CD4-positive, alpha-beta memory T cell (primary cell): ENCODE results near the gene ACTG2. TPM values are rescaled to one million over a fixed set of nuclear protein-coding genes. Genes with fewer than 3 reads are reported as not detected.

Experiments
- CTCF ChIA-PET: fragments of 350-600 bp; sonication (Branson Sonifier 250); formaldehyde crosslinking; loops from one replicate; lab custom pipeline; 2021; ENCODE audit warnings: inconsistent platforms; ENCODE audit not compliant: partially characterized antibody; lab: Charles Lee
- POLR2A ChIA-PET: fragments of 350-600 bp; sonication (Branson Sonifier 250); formaldehyde crosslinking; loops from one replicate; lab custom pipeline; 2021; ENCODE audit not compliant: partially characterized antibody; lab: Charles Lee
- DNase-seq, 5 donors: peaks; one replicate each; pipeline versions ENCODE4 v3.0.0 to v3.0.0-alpha.2; 2020 to 2022; ENCODE audit warnings: mixed read lengths in 1 of 5
- H3K27ac ChIP-seq: one replicate; pipeline ENCODE4 v1.7.0; 2013; ENCODE audit warnings: low read depth, low read length
- H3K27me3 ChIP-seq: 2 replicates; pipeline ENCODE4 v1.7.0; 2013; ENCODE audit warnings: mild to moderate bottlenecking, low read length, moderate library complexity; ENCODE audit not compliant: insufficient read depth
- H3K36me3 ChIP-seq: 2 replicates; pipeline ENCODE4 v1.7.0; 2013; ENCODE audit warnings: mild to moderate bottlenecking, low read length, moderate library complexity; ENCODE audit not compliant: insufficient read depth
- H3K4me1 ChIP-seq: 2 replicates; pipeline ENCODE4 v1.7.0; 2013; ENCODE audit warnings: mild to moderate bottlenecking, low read length, moderate library complexity; ENCODE audit not compliant: insufficient read depth
- H3K4me3 ChIP-seq, 2 donors: one replicate each; pipeline ENCODE4 v1.7.0; 2013; ENCODE audit warnings: low read length in 2 of 2, mild to moderate bottlenecking in 1 of 2
- H3K9me3 ChIP-seq, 2 donors: one replicate each; pipeline ENCODE4 v1.7.0; 2013; ENCODE audit warnings: low read length in 2 of 2, control low read depth in 1 of 2; ENCODE audit not compliant: control insufficient read depth in 1 of 2
- H3K27ac Mint-ChIP-seq, 7 donors: one replicate each; pipeline ENCODE4 v1.8.0; 2020 to 2021; ENCODE audit warnings: mixed read lengths in 7 of 7, mild to moderate bottlenecking in 6 of 7, inconsistent platforms in 3 of 7, moderate library complexity in 3 of 7
- H3K27me3 Mint-ChIP-seq, 2 donors: one replicate each; pipeline ENCODE4 v1.8.0; 2020 to 2021; ENCODE audit warnings: mixed read lengths in 2 of 2
- H3K36me3 Mint-ChIP-seq, 2 donors: one replicate each; pipeline ENCODE4 v1.8.0; 2020 to 2021; ENCODE audit warnings: mixed read lengths in 2 of 2, inconsistent platforms in 1 of 2, mild to moderate bottlenecking in 1 of 2
- H3K4me1 Mint-ChIP-seq, 4 donors: one replicate each; pipeline ENCODE4 v1.8.0; 2020 to 2021; ENCODE audit warnings: mixed read lengths in 4 of 4, mild to moderate bottlenecking in 1 of 4
- H3K4me3 Mint-ChIP-seq, 8 donors: one replicate each; pipeline ENCODE4 v1.8.0; 2020 to 2021; ENCODE audit warnings: mixed read lengths in 8 of 8, mild to moderate bottlenecking in 7 of 8, moderate library complexity in 6 of 8, inconsistent platforms in 3 of 8
- H3K9me3 Mint-ChIP-seq, 8 donors: one replicate each; pipeline ENCODE4 v1.8.0; 2020 to 2021; ENCODE audit warnings: mixed read lengths in 8 of 8, mild to moderate bottlenecking in 5 of 8, inconsistent platforms in 3 of 8, moderate library complexity in 1 of 8
- intact Hi-C: fragments of 100-400 bp; cut with micrococcal nuclease; formaldehyde crosslinking; loops from one replicate; pipeline ENCODE4 v1.15.1; 2023
- polyA plus RNA-seq, 2 donors: library from polyadenylated mRNA; unstranded; fragments of 300-500 nt; fragmentation: Illumina TruSeq; gene quantifications; one replicate each; pipeline ENCODE4 v1.2.3, GENCODE V29; 2021
- total RNA-seq, 2 experiments: library from RNA; stranded (reverse); gene quantifications; one replicate each; pipeline ENCODE4 v1.2.3, GENCODE V29; 2021

The ACTG2 gene
- total and polyA plus RNA-seq, 4 experiments from 2014 or later: not detected

DNA sequence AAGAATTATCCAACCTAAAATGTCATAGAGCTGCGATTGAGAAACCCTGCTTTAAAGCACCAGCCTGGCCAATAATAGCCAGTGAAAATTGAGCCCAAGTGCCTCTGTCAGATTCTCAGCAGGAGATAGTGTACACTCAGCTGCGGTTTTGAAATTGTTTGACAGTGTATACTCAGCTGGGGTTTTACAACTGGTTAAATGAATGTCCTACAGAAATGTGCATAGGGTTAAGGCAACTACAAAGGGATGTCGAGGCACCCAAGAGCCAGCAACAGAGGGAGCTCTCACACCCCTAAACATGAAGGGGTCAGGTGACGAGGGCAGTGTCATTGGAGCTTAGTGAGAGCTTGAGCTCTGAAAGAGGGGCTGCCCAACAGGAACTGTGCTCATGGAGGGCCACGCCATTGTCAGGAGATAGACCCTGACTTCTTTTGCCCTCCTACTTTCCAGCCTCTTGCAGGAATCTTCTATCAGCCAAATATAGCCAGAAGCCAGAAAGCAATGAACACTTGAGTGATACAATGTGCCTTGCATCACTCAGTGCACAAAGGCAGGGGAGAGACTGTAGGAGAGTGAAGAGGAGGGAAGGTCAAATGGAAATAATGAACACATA lies 15.1 kb downstream of the ACTG2 start:
- Histone ChIP-seq H3K36me3 (no peaks in the 10 kb centered on the region), H3K4me3 (no peak overlapping the region), H3K27ac (no peak overlapping the region), H3K9me3 (no peaks in the 10 kb centered on the region), H3K27me3 (no peaks in the 10 kb centered on the region), H3K4me1 (no peaks in the 10 kb centered on the region)
- ChIA-PET POLR2A (interaction anchor here (0.9 to 2.4 kb wide), 2 partner anchors 80 to 271 kb away, joined by 3 to 13 read pairs; partner anchors contain the start of gene MOB1A), CTCF (interaction anchor here (0.9 to 5.4 kb wide), 19 partner anchors 8 to 262 kb away, joined by 3 to 71 read pairs (median 5); partner anchors contain the start of gene BOLA3)
- intact Hi-C loops: loop anchor here (1.0 kb wide), 3 partner anchors 79 to 239 kb away; partner anchors contain the start of gene BOLA3
- Mint-ChIP-seq H3K27me3 (no peaks in the 10 kb centered on the region), H3K4me1 (peaks cover 0 to 2% (median 0%) of the 10 kb centered on the region in 4 donors), H3K27ac (peak overlapping the region in 2 of 7 donors; percentile 62 to 72), H3K4me3 (no peak overlapping the region), H3K36me3 (no peaks in the 10 kb centered on the region), H3K9me3 (peaks cover 0 to 2% (median 0%) of the 10 kb centered on the region in 8 donors)
- DNase-seq: peak in 4 of 5 donors; percentile 52 to 54 (median 53)

DNA sequence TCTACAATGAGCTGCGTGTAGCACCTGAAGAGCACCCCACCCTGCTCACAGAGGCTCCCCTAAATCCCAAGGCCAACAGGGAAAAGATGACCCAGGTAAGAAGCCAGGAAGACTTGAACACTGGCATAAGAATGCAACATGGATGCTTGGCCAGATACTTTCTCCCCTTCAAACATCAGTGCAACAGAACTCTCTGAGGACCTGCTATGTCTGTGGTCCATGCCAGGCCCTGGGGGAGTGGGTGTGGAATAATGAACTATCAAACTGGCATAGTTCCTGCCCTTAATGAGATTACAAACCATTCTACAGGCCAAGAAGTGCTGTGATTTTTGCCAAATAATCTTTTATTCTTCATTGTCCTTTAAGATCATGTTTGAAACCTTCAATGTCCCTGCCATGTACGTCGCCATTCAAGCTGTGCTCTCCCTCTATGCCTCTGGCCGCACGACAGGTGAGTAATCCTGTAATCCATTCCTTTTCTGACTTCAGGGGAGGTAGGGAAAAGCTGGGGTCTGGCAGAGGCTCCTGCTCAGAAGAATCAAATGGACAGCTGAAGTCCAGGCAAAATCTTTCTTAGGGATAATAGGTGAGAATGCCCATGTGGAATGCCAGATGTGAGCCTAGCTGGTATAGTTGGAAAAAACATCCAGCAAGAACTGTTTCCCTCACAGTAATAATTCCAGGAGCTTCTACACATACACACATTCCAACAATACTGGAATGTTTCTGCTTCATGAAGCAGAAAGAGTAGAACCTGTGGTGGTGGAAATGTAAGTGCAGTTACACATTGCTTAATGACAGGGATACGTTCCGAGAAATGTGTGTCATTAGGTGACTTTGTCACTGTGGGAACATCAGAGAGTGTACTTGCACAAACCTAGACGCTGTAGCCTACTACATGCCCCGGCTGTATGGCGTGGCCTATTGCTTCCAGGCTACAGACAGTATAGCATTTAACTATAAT lies 16.2 kb downstream of the ACTG2 start:
- no peaks in the 10 kb centered on the region for H3K9me3 ChIP-seq
- H3K36me3 Mint-ChIP-seq: no peaks in the 10 kb centered on the region
- H3K4me3 Mint-ChIP-seq: no peak overlapping the region
- H3K27ac Mint-ChIP-seq: no peak overlapping the region
- H3K9me3 Mint-ChIP-seq: peaks cover 0 to 2% (median 0%) of the 10 kb centered on the region in 8 donors
- ChIA-PET CTCF (interaction anchor here (0.6 to 5.4 kb wide), 12 partner anchors 16 to 242 kb away, joined by 3 to 71 read pairs (median 5); partner anchors contain the start of gene BOLA3), POLR2A (interaction anchor here (2.4 kb wide), 1 partner anchor 78 kb away, joined by 13 read pairs; no protein-coding TSS in a partner anchor)
- H3K27ac ChIP-seq: no peak overlapping the region
- no peaks in the 10 kb centered on the region for H3K27me3 Mint-ChIP-seq
- no peak for DNase-seq
- H3K4me1 ChIP-seq: no peaks in the 10 kb centered on the region
- no peak overlapping the region for H3K4me3 ChIP-seq
- H3K4me1 Mint-ChIP-seq: peaks cover 0 to 2% (median 0%) of the 10 kb centered on the region in 4 donors
- H3K36me3 ChIP-seq: no peaks in the 10 kb centered on the region
- no peaks in the 10 kb centered on the region for H3K27me3 ChIP-seq
- intact Hi-C loops: loop anchor here (1.0 kb wide), 3 partner anchors 78 to 238 kb away; partner anchors contain the start of gene BOLA3

GRCh38 chr2:73910873-73911547 lies 18.2 kb downstream of the ACTG2 start:
- H3K36me3 ChIP-seq: no peaks in the 10 kb centered on the region
- no peaks in the 10 kb centered on the region for H3K27me3 ChIP-seq
- Mint-ChIP-seq H3K9me3 (peaks cover 0 to 2% (median 0%) of the 10 kb centered on the region in 8 donors), H3K4me1 (peaks cover 0 to 2% (median 0%) of the 10 kb centered on the region in 4 donors), H3K36me3 (no peaks in the 10 kb centered on the region), H3K27ac (no peak overlapping the region), H3K4me3 (no peak overlapping the region), H3K27me3 (no peaks in the 10 kb centered on the region)
- H3K4me3 ChIP-seq: no peak overlapping the region
- no peaks in the 10 kb centered on the region for H3K9me3 ChIP-seq
- intact Hi-C loops: no loop called here
- no peaks in the 10 kb centered on the region for H3K4me1 ChIP-seq
- POLR2A ChIA-PET: no interaction called here
- no peak for DNase-seq
- H3K27ac ChIP-seq: no peak overlapping the region
- CTCF ChIA-PET: interaction anchor here (1.0 to 5.4 kb wide), 5 partner anchors 10 to 86 kb away, joined by 3 to 71 read pairs (median 4); no protein-coding TSS in a partner anchor

DNA sequence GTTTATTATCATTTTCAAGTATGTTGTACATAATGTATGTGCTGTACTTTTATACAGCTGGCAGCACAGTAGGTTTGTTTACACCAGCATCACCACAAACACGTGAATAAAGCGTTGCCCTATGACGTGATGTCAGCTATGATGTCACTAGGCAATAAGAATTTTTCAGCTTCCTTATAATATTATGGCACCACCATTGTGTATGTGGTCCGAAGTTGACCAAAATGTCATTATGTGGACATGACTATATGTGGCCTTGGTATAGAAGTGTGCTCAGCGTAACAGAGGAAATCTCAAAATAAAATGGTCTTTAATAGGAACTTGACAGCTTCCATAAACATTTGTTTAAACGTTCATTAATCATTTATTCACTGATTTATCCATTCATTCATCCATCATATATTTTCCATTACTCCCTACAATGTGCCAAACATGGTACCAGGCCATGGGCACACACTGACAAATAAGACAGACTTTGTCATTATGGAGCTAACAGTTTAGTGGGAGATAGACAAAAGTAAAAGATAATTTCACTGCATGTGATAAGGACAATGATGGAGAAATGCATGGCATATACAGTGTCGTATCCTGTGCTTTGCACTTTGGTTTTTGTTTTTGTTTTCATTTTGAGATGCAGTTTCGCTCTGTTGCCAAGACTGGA lies 18.9 kb downstream of the ACTG2 start:
- intact Hi-C loops: no loop called here
- Histone ChIP-seq H3K4me1 (no peaks in the 10 kb centered on the region), H3K27ac (no peak overlapping the region), H3K36me3 (no peaks in the 10 kb centered on the region), H3K27me3 (no peaks in the 10 kb centered on the region), H3K9me3 (no peaks in the 10 kb centered on the region), H3K4me3 (no peak overlapping the region)
- H3K9me3 Mint-ChIP-seq: peaks cover 0 to 2% (median 0%) of the 10 kb centered on the region in 8 donors
- ChIA-PET POLR2A (no interaction called here), CTCF (interaction anchor here (1.2 to 5.4 kb wide), 2 partner anchors 9 to 76 kb away, joined by 3 to 71 read pairs; no protein-coding TSS in a partner anchor)
- no peak overlapping the region for H3K27ac Mint-ChIP-seq
- no peak for DNase-seq
- H3K4me3 Mint-ChIP-seq: no peak overlapping the region
- H3K27me3 Mint-ChIP-seq: no peaks in the 10 kb centered on the region
- H3K36me3 Mint-ChIP-seq: no peaks in the 10 kb centered on the region
- peaks cover 0 to 2% (median 0%) of the 10 kb centered on the region in 4 donors for H3K4me1 Mint-ChIP-seq

DNA sequence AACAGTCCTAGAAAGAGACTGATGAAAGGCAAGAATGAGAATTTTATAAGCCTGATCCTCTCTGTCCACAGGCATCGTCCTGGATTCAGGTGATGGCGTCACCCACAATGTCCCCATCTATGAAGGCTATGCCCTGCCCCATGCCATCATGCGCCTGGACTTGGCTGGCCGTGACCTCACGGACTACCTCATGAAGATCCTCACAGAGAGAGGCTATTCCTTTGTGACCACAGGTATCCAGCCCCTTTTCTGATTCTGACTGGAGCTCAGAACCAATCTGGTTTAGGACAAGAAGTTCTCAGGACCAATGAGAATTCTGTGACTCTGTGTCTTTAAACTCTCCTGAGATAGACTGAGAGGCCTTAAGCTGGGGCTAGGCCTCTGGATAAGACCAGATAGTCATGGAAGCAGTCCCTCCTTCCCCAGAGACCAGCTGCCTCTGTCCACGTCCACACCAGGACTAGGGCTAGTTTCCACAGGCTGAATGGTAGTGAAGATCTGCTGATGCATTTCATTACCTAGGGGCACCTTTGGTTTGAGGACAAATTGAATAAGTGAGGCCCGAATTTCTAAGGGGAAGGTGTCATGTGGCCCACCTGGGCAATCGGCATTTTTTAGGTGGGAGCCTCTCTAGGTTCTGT lies 20.7 kb downstream of the ACTG2 start:
- Histone ChIP-seq H3K9me3 (no peaks in the 10 kb centered on the region), H3K36me3 (no peaks in the 10 kb centered on the region), H3K4me3 (no peak overlapping the region), H3K27me3 (no peaks in the 10 kb centered on the region), H3K27ac (no peak overlapping the region), H3K4me1 (no peaks in the 10 kb centered on the region)
- POLR2A ChIA-PET: interaction anchor here (0.5 kb wide), 1 partner anchor 57 kb away, joined by 3 read pairs; no protein-coding TSS in a partner anchor
- H3K4me3 Mint-ChIP-seq: no peak overlapping the region
- no peak for DNase-seq
- H3K9me3 Mint-ChIP-seq: no peaks in the 10 kb centered on the region
- intact Hi-C loops: no loop called here
- no peaks in the 10 kb centered on the region for H3K36me3 Mint-ChIP-seq
- H3K27me3 Mint-ChIP-seq: no peaks in the 10 kb centered on the region
- CTCF ChIA-PET: no interaction called here
- no peak overlapping the region for H3K27ac Mint-ChIP-seq
- H3K4me1 Mint-ChIP-seq: no peaks in the 10 kb centered on the region

DNA sequence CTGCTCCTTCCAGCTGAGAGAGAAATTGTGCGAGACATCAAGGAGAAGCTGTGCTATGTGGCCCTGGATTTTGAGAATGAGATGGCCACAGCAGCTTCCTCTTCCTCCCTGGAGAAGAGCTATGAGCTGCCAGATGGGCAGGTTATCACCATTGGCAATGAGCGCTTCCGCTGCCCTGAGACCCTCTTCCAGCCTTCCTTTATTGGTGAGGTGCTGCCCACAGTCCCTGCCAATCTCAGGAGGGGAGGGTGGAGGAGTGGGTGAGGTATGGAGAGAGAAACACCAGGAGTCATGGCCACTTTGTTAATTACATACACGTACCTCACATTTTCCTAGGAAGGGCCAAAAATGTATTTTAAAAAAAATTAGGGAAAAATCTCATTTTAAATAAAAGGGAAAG lies 21.9 kb downstream of the ACTG2 start:
- Mint-ChIP-seq H3K4me1 (no peaks in the 10 kb centered on the region), H3K9me3 (no peaks in the 10 kb centered on the region), H3K36me3 (no peaks in the 10 kb centered on the region), H3K4me3 (no peak overlapping the region), H3K27ac (no peak overlapping the region), H3K27me3 (no peaks in the 10 kb centered on the region)
- Histone ChIP-seq H3K36me3 (no peaks in the 10 kb centered on the region), H3K4me1 (no peaks in the 10 kb centered on the region), H3K4me3 (no peak overlapping the region), H3K27ac (no peak overlapping the region), H3K9me3 (no peaks in the 10 kb centered on the region), H3K27me3 (no peaks in the 10 kb centered on the region)
- DNase-seq: no peak
- ChIA-PET CTCF (interaction anchor here (0.6 kb wide), 1 partner anchor 643 kb away, joined by 3 read pairs; no protein-coding TSS in a partner anchor), POLR2A (no interaction called here)
- intact Hi-C loops: no loop called here
